Stimulated activated CD8-positive, alpha-beta memory T cell treated with anti-CD3 and anti-CD28 coated beads, Interleukin-12 subunit alpha, Interleukin-12 subunit beta, amount 100 ng/mL, for 24 hours (primary cell): Measurements from ENCODE around the gene RAB7A.

Experiments used
- DNase-seq: peaks from one replicate; pipeline ENCODE4 v3.0.0-alpha.2; 2020; ENCODE audit errors: extremely low read depth

The RAB7A gene

DNA sequence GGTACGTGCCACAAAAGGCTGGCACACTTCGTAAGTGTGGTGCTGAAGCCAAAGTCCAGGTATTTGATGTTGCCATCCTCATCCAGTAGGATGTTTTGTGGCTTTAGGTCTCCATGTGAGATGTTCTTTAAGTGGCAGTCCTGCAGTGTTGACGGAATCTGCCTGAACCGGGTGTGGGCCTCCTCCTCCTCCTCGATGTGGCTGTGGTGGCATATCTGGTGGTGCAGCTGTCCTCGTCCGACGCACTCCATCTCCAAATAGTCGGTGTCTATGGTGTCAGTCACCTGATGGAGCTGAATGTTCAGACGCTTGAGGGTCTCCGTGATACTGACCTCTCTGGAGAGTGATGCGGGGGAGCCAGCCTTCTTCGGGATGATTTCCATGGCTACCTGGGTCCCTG, 123.0 kb downstream of the RAB7A start:
- no peak for DNase-seq

GRCh38 chr3:128849911-128850455, 124.0 kb downstream of the RAB7A start:
- DNase-seq = no peak

GRCh38 chr3:128850544-128850943, 124.6 kb downstream of the RAB7A start:
- DNase-seq = no peak

- no peak for DNase-seq
These were observed 125.6 kb downstream of the RAB7A start for GRCh38 chr3:128851601-128852000.

GRCh38 chr3:128853826-128854225, 127.8 kb downstream of the RAB7A start:
- no peak for DNase-seq

- no peak for DNase-seq
These were observed 128.5 kb downstream of the RAB7A start for GRCh38 chr3:128854475-128854874.

DNA sequence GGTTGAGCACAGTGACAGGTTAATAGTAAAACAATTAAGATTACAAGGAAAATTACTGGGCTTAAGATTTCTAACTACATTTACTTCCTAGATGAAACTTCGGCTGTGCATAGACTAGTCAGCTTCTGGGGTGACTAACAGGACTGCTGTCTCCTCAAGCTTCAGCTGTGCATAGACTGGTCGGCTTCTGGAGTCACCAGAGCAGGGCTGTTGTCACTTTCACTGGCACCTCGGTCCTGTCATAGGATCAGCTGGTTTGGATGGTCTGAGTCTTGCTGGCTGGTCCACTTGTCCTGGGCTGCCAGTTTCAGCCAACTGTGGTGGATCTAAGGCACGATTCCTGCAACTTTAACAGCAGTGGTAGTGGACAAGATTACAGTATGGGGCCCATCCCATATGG, 129.6 kb downstream of the RAB7A start:
- no peak for DNase-seq

DNA sequence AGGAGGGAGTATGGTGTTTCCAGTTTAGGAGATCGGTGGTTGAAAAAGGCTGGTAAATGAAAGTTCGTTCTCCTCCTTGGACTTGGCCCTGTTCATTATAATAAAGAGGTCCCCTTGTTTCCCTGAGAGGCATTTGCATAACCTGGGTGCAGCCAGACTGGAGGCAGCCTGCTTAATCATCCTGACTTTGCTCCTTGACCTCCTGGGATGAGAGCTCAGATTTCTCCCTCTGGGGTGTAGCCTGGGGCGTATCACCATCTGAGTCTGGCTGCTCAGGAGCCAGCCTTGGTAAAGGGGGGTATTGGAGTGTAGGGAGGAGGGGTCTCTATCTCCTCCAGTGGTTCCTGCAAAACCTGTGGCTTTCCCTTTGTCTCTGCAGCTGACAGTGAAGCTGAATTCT, 132.2 kb downstream of the RAB7A start:
- DNase-seq = no peak

GRCh38 chr3:128859630-128860029, 133.6 kb downstream of the RAB7A start:
- DNase-seq = no peak

- no peak for DNase-seq
These were observed 135.5 kb downstream of the RAB7A start for GRCh38 chr3:128861491-128861890.

GRCh38 chr3:128863560-128863959, 137.6 kb downstream of the RAB7A start:
- DNase-seq = no peak
